ENCODE data around the gene CFAP46.
A peak's percentile ranks its signal among the peaks of the same experiment; 100 is the strongest.

Gene CFAP46

DNA sequence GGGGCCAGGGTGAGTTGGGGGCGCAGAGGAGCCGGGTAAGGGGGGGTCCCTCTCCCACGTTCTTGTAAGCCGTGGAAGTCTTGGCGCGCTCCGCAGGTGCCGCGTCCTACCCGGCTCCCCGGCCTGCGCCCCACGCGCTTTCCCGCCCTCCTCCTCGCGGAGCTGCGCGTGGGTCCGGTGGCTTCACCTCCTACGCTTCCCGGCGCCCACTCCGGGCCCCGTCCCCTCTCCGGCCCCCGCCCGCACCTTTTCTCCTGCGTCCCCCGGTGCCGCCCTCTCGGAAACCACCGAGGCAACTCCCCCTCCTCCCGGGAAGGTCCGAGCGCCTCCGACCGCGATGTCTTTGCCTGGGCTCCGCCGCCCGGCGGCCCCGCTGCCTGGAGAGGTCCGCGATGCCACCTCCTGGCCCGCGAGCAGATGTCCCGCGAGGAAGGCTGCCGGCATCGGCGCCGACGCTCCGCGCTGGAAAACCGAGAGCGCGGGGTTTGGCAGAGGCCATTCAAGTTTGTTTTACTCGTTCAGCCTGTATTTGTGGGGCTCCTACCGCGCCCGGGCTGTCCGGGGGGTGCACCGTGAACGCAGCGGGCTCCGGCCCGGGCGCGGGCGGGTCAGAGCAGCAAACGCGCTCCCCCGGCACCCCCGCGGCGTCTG lies 154.1 kb downstream of the CFAP46 start:
- Mint-ChIP-seq H3K4me3 (no peak overlapping the region), H3K36me3 (peaks cover 4% of the 10 kb centered on the region), H3K27me3 (peaks cover 8% of the 10 kb centered on the region), H3K27ac (no peak overlapping the region), H3K9me3 (no peaks in the 10 kb centered on the region), H3K4me1 (no peaks in the 10 kb centered on the region)

DNA sequence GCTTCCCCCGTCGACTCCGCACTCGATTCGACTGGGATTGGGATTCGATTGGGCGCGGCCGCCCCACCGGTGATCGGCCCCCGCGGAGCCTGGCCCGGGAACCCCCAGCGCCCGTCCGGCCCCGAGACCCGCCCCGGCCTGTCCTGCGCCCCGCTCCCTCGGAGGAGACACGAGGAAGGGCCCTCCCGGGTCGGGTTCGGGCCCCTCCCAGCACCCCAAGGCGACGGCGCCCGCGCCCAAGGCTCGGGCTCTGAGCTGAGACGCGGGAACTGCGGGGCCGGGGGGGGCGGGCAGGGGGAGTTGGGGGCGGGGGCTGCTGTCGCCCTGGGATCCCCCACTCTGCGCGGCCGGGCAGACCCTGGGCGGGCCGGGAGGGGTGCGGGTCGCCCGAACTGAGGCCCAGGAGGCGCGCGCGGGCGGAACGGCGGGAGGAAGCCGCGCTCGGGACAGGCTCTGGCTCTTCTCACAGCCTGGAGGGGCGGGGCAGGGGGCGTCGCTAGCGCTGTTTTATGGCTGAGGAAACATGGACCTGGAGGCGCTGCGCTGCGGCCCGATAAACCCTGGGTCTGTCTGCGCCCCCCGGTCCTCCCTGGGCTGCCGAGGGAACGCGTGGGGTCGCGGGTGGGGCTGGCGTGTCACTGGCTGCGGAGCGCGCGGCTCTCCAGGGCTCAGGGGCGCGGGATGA lies 154.7 kb downstream of the CFAP46 start:
- Mint-ChIP-seq H3K36me3 (peaks cover 6% of the 10 kb centered on the region), H3K27me3 (peaks cover 10% of the 10 kb centered on the region), H3K9me3 (no peaks in the 10 kb centered on the region), H3K27ac (no peak overlapping the region), H3K4me3 (no peak overlapping the region), H3K4me1 (no peaks in the 10 kb centered on the region)

DNA sequence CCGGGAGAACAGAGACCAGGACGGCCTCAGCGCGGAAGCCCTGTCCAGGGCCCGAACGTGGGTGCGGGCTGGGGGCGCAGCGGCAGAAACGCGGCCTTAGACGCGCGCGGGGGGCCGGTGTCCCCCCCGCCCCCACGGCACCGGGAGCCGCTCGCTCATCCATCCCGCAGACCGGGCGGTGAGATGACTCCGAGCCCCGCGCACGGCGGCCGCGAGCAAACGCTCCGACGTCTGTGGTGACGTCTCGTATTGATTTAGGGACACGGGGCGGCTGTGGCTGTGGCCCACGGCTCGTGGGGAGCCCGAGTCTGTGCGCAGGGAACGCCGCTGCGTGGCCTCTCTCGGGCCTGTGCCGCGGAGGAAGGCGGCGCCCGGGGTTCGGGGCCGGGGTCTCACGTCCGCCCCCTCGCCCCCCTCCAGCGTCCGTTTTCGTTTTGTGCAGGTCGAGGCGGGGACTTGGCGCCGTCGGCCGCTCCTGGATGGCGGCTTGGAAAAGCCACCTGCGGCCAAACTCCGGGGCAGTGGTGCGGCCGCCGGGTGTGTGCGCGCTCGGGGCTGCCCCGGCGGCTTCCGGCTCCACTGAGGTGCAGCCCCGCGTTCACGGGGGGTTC lies 155.4 kb downstream of the CFAP46 start:
- peaks cover 10% of the 10 kb centered on the region for H3K27me3 Mint-ChIP-seq
- no peaks in the 10 kb centered on the region for H3K9me3 Mint-ChIP-seq
- no peak overlapping the region for H3K4me3 Mint-ChIP-seq
- H3K36me3 Mint-ChIP-seq, result peaks cover 7% of the 10 kb centered on the region
- H3K4me1 Mint-ChIP-seq, result no peaks in the 10 kb centered on the region
- no peak overlapping the region for H3K27ac Mint-ChIP-seq

DNA sequence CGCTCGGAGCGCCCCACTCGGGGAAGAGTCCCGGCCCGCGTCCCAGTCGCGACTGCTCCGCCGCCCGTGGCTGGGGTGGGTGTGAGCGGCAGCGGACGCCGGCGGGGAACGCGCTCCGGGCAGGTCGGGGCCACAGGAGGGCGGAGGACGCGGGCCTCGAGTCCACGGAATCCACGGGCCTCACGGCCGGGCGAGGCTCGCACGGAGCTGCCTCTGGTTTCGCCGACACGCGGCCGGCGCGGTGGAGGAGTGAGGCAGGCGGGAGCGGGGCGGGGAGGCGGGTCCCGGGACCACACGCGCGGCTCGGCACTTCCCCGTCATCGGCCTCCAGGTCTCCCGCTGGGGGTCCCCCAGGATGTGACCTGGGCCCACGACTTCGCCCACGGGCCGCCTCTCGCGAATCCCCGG lies 155.9 kb downstream of the CFAP46 start:
- peaks cover 10% of the 10 kb centered on the region for H3K27me3 Mint-ChIP-seq
- peaks cover 11% of the 10 kb centered on the region for H3K36me3 Mint-ChIP-seq
- no peaks in the 10 kb centered on the region for H3K9me3 Mint-ChIP-seq
- H3K27ac Mint-ChIP-seq, result no peak overlapping the region
- no peaks in the 10 kb centered on the region for H3K4me1 Mint-ChIP-seq
- no peak overlapping the region for H3K4me3 Mint-ChIP-seq

DNA sequence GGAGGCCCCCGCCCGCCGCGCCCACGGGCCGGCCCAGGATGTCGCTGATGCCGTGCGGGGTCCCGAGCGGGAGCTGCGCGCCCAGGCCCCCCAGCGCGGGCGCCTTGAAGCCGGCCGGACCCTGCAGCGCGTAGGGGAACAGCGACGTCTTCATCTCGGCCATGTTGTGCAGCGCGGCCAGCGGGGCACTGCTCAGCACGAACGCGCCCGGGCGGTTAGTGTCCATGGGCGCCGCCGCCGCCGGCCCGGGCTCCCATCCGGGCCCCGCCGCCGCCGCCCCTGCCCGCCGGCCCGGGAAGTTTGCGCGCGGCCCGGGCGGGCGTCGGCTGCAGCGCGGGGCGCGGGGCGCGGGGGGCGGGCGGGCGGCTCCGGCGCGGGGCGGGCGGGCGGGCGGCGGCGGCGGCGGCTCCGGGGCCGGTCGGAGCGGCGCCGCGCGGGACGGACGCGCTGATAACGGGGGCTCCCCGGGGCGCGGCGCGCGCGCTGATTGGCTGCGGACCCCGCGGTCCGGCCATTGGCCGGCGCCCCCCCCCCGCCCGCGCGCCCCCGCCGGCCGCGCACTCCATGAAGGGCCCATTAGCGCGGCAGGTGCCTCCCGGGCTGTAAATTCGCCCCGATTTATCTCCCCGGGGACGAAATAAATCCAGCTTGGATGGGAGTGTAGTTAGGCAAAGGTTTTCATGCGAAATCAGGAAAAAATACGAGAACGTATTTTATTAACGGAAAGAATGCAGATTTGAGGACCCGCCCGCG lies 156.5 kb downstream of the CFAP46 start, which contains the start of gene NKX6-2:
NKX6-2 (minus strand) TSS at position 425 of the 753 bp plus-strand sequence; CDS start at position 226, 199 bp downstream.
- peaks cover 9% of the 10 kb centered on the region for H3K27me3 Mint-ChIP-seq
- H3K36me3 Mint-ChIP-seq, result peaks cover 13% of the 10 kb centered on the region
- no peak within 1 kb of the TSS for H3K27ac Mint-ChIP-seq
- H3K9me3 Mint-ChIP-seq, result no peaks in the 10 kb centered on the region
- no peak within 1 kb of the TSS for H3K4me3 Mint-ChIP-seq
- H3K4me1 Mint-ChIP-seq, result no peaks in the 10 kb centered on the region

DNA sequence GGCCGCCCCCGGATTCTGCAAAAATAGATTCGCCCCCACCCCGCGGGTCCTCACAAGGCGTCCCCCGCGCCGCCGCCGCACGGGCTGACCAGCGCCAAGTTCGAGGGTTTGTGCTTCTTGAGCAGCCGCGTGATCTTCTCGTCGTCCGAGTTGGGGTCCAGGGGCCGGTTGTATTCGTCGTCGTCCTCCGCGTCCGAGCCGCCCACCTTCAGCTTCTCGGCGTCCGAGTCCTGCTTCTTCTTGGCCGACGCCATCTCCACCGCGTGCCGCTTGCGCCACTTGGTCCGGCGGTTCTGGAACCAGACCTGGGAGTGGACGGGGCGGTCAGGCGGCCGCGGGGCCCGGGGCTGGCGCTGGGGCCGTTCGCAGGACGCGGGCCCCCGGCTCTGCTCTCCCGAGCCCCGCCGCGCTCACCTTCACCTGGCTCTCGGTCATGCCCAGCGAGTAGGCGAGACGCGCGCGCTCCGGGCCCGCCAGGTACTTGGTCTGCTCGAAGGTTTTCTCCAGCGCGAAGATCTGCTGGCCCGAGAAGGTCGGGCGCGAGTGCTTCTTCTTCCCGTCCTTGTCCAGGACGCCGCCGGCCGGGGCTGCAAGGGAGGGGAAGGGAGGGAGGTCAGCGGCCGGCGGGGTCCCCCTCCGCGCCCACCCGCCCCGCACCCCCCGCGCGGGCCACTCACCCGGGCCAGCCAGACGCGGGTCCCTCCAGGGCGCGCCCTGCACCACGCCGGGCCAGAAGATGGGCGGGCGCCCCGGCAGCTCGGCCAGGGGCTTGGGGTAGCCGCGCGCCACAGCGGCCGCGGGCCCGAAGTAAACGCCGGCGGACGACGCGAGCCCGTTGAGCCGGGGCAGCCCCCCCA lies 157.3 kb downstream of the CFAP46 start:
- peaks cover 7% of the 10 kb centered on the region for H3K27me3 Mint-ChIP-seq
- no peaks in the 10 kb centered on the region for H3K9me3 Mint-ChIP-seq
- H3K4me3 Mint-ChIP-seq, result no peak overlapping the region
- no peak overlapping the region for H3K27ac Mint-ChIP-seq
- peaks cover 15% of the 10 kb centered on the region for H3K36me3 Mint-ChIP-seq
- no peaks in the 10 kb centered on the region for H3K4me1 Mint-ChIP-seq

DNA sequence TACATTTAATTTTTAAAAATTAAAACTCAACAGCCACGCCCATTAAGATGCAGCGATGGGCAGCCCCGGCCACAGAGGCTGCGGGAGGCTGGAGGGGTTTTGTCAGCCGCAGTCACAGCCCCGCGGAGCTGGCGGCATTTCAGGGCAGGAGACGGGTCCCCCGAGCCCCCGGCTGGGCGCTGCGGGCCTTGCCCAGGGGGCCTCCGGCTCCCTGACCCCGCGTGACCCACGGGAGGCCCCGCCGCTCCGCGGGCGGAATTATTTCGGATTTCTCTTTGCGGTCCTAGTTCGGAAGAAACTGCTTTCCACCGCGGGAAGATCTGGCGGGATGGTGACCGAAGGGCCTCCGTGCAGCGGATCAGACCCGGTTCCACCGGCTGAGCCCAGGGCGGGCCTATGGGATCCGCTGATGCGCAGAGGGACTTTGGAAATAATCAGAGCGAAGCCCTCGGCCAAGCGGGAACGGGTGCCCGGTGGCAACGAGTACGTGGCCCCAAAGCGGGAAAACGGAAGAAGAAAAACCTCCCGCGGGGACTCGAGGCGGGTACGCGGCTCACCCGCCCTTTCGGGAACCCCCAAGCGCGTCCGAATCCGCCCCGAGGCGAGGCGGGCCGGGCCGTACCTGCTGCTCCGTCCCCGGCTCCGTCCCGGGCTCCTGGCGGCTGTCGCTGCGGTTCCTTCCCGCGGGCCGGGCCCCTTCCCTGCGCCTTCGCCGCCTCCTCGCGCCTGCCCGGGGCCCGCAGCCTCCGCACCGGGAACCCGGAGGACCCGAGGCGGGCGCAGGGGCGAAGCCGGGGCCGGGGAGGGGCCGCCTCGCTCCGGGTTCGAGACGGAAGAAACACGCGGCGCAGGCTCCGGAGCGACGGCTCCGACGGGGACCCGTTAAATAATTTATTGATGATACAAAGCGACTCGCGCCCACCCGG lies 158.2 kb downstream of the CFAP46 start:
- Mint-ChIP-seq H3K27me3 (peaks cover 4% of the 10 kb centered on the region), H3K27ac (no peak overlapping the region), H3K4me3 (no peak overlapping the region), H3K9me3 (no peaks in the 10 kb centered on the region), H3K36me3 (peaks cover 19% of the 10 kb centered on the region), H3K4me1 (no peaks in the 10 kb centered on the region)

DNA sequence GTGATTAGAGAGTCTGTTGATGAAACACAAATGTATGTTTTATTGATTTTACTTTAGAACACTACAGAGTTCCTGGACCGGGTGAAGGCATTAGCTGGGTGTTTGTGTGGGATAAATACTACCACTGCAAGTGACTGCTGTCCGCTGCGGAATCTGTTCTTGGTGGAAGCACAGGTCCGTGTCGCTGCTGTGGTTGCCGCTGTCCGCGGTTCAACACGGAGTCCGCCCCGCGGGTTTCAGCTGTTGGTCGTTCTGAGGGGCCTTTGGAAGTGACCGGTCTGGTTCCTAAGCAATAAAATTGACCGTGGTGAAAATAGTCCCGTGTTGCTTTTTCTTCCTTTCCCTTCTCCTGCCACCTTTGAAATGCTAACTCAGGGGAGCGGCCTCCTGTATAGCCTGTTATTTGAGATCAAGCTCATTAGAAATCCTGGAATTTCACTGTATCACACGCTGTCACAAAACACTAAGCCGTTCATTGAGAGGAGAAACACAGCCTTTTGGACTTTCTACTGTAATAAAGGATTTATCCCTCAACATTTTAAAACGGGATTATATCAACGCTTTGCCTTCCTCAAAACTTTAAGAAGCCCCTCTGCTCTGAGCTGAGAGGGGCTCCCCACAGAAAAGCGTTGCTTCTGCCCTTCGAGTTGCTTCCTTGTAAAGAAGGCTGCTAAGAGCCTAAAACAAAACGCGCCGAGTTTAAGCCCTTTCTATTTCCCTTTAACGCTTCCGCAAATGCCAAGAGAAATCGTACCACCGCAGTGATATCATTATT lies 159.0 kb downstream of the CFAP46 start:
- Mint-ChIP-seq H3K4me3 (peak overlapping the region; percentile 26), H3K27ac (no peak overlapping the region), H3K36me3 (peaks cover 20% of the 10 kb centered on the region), H3K27me3 (peaks cover 4% of the 10 kb centered on the region), H3K9me3 (no peaks in the 10 kb centered on the region), H3K4me1 (no peaks in the 10 kb centered on the region)

DNA sequence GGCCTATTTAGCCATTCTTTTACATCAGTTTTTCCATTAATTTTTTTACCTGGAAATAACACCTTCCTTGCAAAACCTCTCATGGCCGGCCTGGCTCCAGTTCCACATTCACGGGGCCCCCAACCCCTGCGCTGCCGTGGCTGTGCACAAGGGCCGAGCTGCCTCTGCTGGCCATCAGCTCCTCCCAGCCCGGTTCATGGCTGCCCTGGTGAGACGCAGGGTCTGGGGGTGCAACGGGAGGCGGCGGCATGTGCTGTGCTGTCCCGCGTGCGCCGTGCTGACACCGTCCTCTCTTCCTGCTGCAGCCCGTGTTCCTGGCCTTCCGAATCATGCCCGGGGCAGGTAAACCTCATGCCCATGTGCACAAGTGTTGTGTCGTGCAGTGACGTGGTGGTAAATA lies 160.8 kb downstream of the CFAP46 start:
- no peaks in the 10 kb centered on the region for H3K9me3 Mint-ChIP-seq
- no peaks in the 10 kb centered on the region for H3K4me1 Mint-ChIP-seq
- H3K4me3 Mint-ChIP-seq, result no peak overlapping the region
- no peak overlapping the region for H3K27ac Mint-ChIP-seq
- H3K27me3 Mint-ChIP-seq, result peaks cover 4% of the 10 kb centered on the region
- H3K36me3 Mint-ChIP-seq, result peaks cover 20% of the 10 kb centered on the region

DNA sequence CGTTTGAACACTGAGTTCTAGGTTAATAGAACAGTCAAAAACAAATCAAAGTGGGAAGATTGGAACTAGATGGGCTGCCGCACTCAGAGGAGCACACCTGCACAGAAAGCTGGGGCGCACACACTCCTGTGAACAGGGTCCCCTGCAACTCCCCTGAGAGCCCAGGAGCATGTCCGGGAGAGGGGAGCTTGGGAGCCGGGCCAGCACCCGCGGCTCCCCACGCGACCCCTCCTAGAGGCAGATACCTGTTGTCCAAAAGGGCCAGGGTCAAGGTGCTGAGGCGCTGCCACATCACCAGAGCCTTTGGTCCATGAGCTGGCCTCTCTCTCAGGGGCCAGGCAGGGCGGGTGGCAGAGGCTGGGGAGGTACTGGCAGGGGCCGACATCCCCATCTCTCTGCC lies 162.0 kb downstream of the CFAP46 start:
- H3K9me3 Mint-ChIP-seq, result no peaks in the 10 kb centered on the region
- no peak overlapping the region for H3K27ac Mint-ChIP-seq
- no peaks in the 10 kb centered on the region for H3K4me1 Mint-ChIP-seq
- H3K4me3 Mint-ChIP-seq, result no peak overlapping the region
- H3K27me3 Mint-ChIP-seq, result peaks cover 4% of the 10 kb centered on the region
- peaks cover 20% of the 10 kb centered on the region for H3K36me3 Mint-ChIP-seq

DNA sequence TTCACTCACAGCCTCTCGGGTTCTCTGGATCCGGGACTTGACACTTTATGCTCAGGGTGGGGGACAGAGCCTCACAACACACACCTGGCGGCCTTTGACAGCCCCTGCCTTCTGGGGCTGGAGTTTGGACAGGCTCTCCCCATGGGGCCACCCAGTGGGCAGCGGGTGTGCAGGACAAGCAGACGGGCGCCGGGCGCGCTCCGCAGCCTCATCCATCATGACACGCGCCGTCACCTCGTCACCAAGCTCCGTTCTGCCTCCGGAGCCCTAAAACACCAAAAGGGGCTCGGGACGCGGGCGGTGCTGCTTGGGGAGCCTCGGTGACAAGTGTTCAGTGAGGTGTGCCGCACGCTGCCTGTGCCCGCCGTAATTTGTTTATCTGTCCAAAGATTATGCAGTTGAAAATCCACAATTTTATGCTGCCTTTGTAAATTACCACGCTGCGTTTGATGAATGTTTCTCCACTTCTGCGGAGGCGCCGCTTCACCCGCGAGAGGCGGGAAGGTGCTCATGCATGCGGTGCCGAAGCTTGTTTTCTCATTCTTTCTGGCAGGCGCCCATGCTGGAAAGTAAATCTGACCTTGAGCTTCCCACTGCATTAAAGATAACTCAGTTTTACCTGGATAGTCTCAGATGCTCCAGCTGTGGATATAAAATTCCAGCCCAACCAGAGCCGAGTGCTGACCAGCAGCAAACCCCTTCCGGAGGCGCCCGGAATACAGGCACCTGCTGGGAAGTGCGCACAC lies 162.6 kb downstream of the CFAP46 start:
- no peaks in the 10 kb centered on the region for H3K4me1 Mint-ChIP-seq
- no peak overlapping the region for H3K4me3 Mint-ChIP-seq
- H3K27me3 Mint-ChIP-seq, result peaks cover 4% of the 10 kb centered on the region
- no peaks in the 10 kb centered on the region for H3K9me3 Mint-ChIP-seq
- H3K36me3 Mint-ChIP-seq, result peaks cover 20% of the 10 kb centered on the region
- no peak overlapping the region for H3K27ac Mint-ChIP-seq

DNA sequence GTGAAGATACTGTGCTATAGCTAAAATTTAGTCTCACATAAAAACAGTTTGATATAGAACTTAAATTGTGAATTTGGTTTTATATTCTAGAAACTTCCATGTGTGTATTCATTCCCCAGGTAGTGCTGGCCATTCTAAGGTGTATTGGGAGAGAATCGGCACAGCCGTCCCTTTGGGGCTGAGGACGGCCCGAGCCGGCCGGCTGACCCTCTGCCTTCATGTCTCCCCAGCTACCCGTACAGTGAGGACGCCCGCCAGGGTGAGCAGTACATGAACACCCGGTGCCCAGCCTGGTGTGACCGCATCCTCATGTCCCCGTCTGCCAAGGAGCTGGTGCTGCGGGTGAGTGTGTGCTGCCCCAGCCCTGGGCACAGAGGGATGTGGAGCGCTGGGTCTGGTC lies 164.9 kb downstream of the CFAP46 start:
- no peak overlapping the region for H3K4me3 Mint-ChIP-seq
- no peak overlapping the region for H3K27ac Mint-ChIP-seq
- peaks cover 19% of the 10 kb centered on the region for H3K36me3 Mint-ChIP-seq
- H3K27me3 Mint-ChIP-seq, result no peaks in the 10 kb centered on the region
- no peaks in the 10 kb centered on the region for H3K4me1 Mint-ChIP-seq
- H3K9me3 Mint-ChIP-seq, result no peaks in the 10 kb centered on the region

DNA sequence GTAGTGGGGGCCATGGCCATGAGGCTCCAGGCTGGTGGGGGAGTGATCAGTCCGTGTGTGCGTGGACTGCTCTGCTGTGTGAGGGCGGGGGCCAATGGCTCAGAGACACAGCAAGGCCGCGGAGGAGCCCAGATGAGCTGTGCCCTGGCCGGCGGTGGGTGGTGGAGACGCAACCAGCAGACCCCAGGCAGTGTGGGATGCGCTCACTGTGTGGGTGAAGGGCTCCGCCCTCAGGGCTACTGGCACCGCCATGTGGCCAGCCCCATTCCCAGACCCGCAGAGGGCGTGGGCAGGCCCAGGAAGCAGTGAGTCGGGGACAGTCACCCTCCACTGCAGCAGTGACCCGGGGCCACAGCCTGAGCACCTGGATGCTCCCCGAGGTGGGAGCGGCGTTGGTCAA lies 165.5 kb downstream of the CFAP46 start:
- Mint-ChIP-seq H3K4me1 (no peaks in the 10 kb centered on the region), H3K36me3 (peaks cover 16% of the 10 kb centered on the region), H3K27ac (no peak overlapping the region), H3K27me3 (no peaks in the 10 kb centered on the region), H3K9me3 (no peaks in the 10 kb centered on the region), H3K4me3 (no peak overlapping the region)

All from activated naive CD4-positive, alpha-beta T cell treated with anti-CD3 and anti-CD28 coated beads, Interleukin-2, amount 50 U/mL, for 24 hours (primary cell).